Keratinocyte (primary cell): ENCODE data around the gene ATPAF2. TPM values are rescaled to one million over a fixed set of nuclear protein-coding genes. Genes with fewer than 3 reads are reported as not detected.

ENCODE experiments used
- DNase-seq: peaks from one replicate; pipeline ENCODE4 v3.0.0-alpha.2; 2011; ENCODE audit warnings: low read depth, missing footprints, low spot score
- FAIRE-seq: peaks from 2 replicates; lab custom pipeline; 2011; peaks lifted over from hg19 to GRCh38; lab: Jason Lieb, UNC
- H2AFZ ChIP-seq: 2 replicates; pipeline ENCODE4 v1.6.0; 2012; ENCODE audit warnings: low read length, control low read depth, inconsistent platforms; ENCODE audit not compliant: control insufficient read depth
- H3K27ac ChIP-seq: 2 replicates; pipeline ENCODE4 v1.5.1; 2011; ENCODE audit warnings: low read length; ENCODE audit not compliant: control insufficient read depth, insufficient read depth
- H3K27me3 ChIP-seq: 3 replicates; pipeline ENCODE4 v1.6.0; 2011; ENCODE audit warnings: low read length; ENCODE audit not compliant: control insufficient read depth, insufficient read depth; ENCODE audit errors: extremely low read depth
- H3K36me3 ChIP-seq, 2 experiments: 2 replicates in 1 of 2; 3 replicates in 1 of 2; pipeline ENCODE4 v1.5.1; 2011; ENCODE audit warnings: low read length in 2 of 2, mild to moderate bottlenecking in 1 of 2; ENCODE audit not compliant: control insufficient read depth in 2 of 2, insufficient read depth in 2 of 2; ENCODE audit errors: extremely low read depth in 1 of 2
- H3K4me1 ChIP-seq: 3 replicates; pipeline ENCODE4 v1.5.1; 2011; ENCODE audit warnings: low read length; ENCODE audit not compliant: control insufficient read depth, insufficient read depth; ENCODE audit errors: extremely low read depth
- H3K4me2 ChIP-seq: 3 replicates; pipeline ENCODE4 v1.6.0; 2011; ENCODE audit warnings: low read depth, low read length; ENCODE audit not compliant: control insufficient read depth, insufficient read depth; ENCODE audit errors: extremely low read depth
- H3K4me3 ChIP-seq, 3 experiments: fragments of 200-600 bp in 1 of 3; sonication (generic) in 1 of 3; 2 replicates in 2 of 3; 3 replicates in 1 of 3; pipeline ENCODE4 v1.5.1; 2011 to 2016; ENCODE audit warnings: low read length in 3 of 3, mild to moderate bottlenecking in 3 of 3, control low read depth in 2 of 3, inconsistent platforms in 1 of 3, low read depth in 1 of 3, mixed read lengths in 1 of 3, mixed run types in 1 of 3, moderate library complexity in 1 of 3; ENCODE audit not compliant: control insufficient read depth in 2 of 3, insufficient read depth in 2 of 3; ENCODE audit errors: extremely low read depth in 1 of 3
- H3K79me2 ChIP-seq: 2 replicates; pipeline ENCODE4 v1.6.0; 2012; ENCODE audit warnings: low read length; ENCODE audit not compliant: control insufficient read depth, insufficient read depth
- H3K9ac ChIP-seq: 3 replicates; pipeline ENCODE4 v1.6.0; 2011; ENCODE audit warnings: low read length; ENCODE audit not compliant: control insufficient read depth, insufficient read depth; ENCODE audit errors: extremely low read depth
- H3K9me1 ChIP-seq: 3 replicates; pipeline ENCODE4 v1.6.0; 2011; ENCODE audit warnings: low read length; ENCODE audit not compliant: control insufficient read depth, insufficient read depth; ENCODE audit errors: extremely low read depth
- H3K9me3 ChIP-seq: 2 replicates; pipeline ENCODE4 v1.5.1; 2012; ENCODE audit warnings: low read depth, low read length; ENCODE audit not compliant: control insufficient read depth
- H4K20me1 ChIP-seq: 3 replicates; pipeline ENCODE4 v1.6.0; 2011; ENCODE audit warnings: low read length; ENCODE audit not compliant: control insufficient read depth, insufficient read depth; ENCODE audit errors: extremely low read depth
- CTCF ChIP-seq, 3 experiments: IDR thresholded peaks in 1 of 3; conservative IDR thresholded peaks in 1 of 3; optimal IDR thresholded peaks in 1 of 3; 2 replicates in 2 of 3; 3 replicates in 1 of 3; pipeline versions ENCODE3 to v1.5.1; 2011; ENCODE audit warnings: low read length in 3 of 3, mild to moderate bottlenecking in 3 of 3, moderate library complexity in 2 of 3, control low read depth in 1 of 3, inconsistent platforms in 1 of 3; ENCODE audit not compliant: insufficient read depth in 2 of 3; ENCODE audit errors: extremely low read depth in 1 of 3
- EZH2 ChIP-seq: IDR thresholded peaks from one replicate; pipeline ENCODE4 v1.6.1; 2012; ENCODE audit warnings: inconsistent platforms, mild to moderate bottlenecking, low read length, moderate library complexity
- dilution Hi-C: fragments of 300-500 bp; cut with MboI; formaldehyde crosslinking; loops from one replicate; pipeline ENCODE4 v1.7.0; 2020; ENCODE audit warnings: low sequenced_read_pairs; ENCODE audit not compliant: extremely low pct_ligation_motif_present
- polyA plus RNA-seq, 5 experiments: library from polyadenylated mRNA; depleted of rRNA in 3 of 5; stranded (reverse) in 3 of 5; stranded (forward) in 1 of 5; unstranded in 1 of 5; fragments of >200 nt; gene quantifications; 1 replicate in 1 of 5; 2 replicates in 3 of 5; 3 replicates in 1 of 5; pipeline versions ENCODE4 v1.2.1 to v1.2.3, GENCODE V29; 2011 to 2012; ENCODE audit warnings: missing spikeins in 2 of 5, low read depth in 1 of 5, low replicate concordance in 1 of 5

Gene ATPAF2
- polyA plus RNA-seq, 1 donor (not counting 4 experiments of a cell fraction or from before 2014, with no cell fraction given) = 24.4 TPM

- Histone ChIP-seq H3K9me1 (no peaks in the 10 kb centered on the region), H4K20me1 (no peaks in the 10 kb centered on the region), H3K4me3 (no peak overlapping the region), H3K36me3 (no peaks in the 10 kb centered on the region), H3K79me2 (no peaks in the 10 kb centered on the region), H3K4me1 (peaks cover 3% of the 10 kb centered on the region), H3K27ac (no peak overlapping the region), H3K4me2 (no peak overlapping the region), H3K9me3 (no peaks in the 10 kb centered on the region), H2AFZ (no peak overlapping the region), H3K9ac (no peak overlapping the region), H3K27me3 (no peaks in the 10 kb centered on the region)
- no peak for FAIRE-seq
- dilution Hi-C loops = no loop called here
- no peak for DNase-seq
- no peak for TF ChIP-seq CTCF (optimal IDR thresholded peaks at IDR 0.05 in 1 of 3, IDR thresholded peaks at IDR 0.05 in 1 of 3, conservative IDR thresholded peaks at IDR 0.05 in 1 of 3; ENCODE audit: extremely low read depth in 1 of 3, insufficient read depth in 2 of 3, low read length in 3 of 3)
- TF ChIP-seq EZH2 = no peak
These were observed 57.6 kb downstream of the ATPAF2 start for GRCh38 chr17:17981330-17981729.

- TF ChIP-seq CTCF (optimal IDR thresholded peaks at IDR 0.05 in 1 of 3, IDR thresholded peaks at IDR 0.05 in 1 of 3, conservative IDR thresholded peaks at IDR 0.05 in 1 of 3; ENCODE audit: extremely low read depth in 1 of 3, insufficient read depth in 2 of 3, low read length in 3 of 3) = no peak
- no peak for TF ChIP-seq EZH2
- H3K9me1 ChIP-seq = no peaks in the 10 kb centered on the region
- FAIRE-seq (no peak), DNase-seq (no peak)
- peaks cover 3% of the 10 kb centered on the region for H3K4me1 ChIP-seq
- no peaks in the 10 kb centered on the region for H4K20me1 ChIP-seq
- H3K4me2 ChIP-seq = no peak overlapping the region
- H3K36me3 ChIP-seq = no peaks in the 10 kb centered on the region
- no peak overlapping the region for H3K9ac ChIP-seq
- H3K9me3 ChIP-seq = no peaks in the 10 kb centered on the region
- no peak overlapping the region for H3K27ac ChIP-seq
- H2AFZ ChIP-seq = no peak overlapping the region
- no peaks in the 10 kb centered on the region for H3K79me2 ChIP-seq
- no peaks in the 10 kb centered on the region for H3K27me3 ChIP-seq
- dilution Hi-C loops = no loop called here
- no peak overlapping the region for H3K4me3 ChIP-seq
These were observed 59.2 kb downstream of the ATPAF2 start for GRCh38 chr17:17979778-17980177.
